Epithelial cell of prostate (primary cell): ENCODE measurements around the gene C17orf114.

ENCODE experiments used
- DNase-seq: peaks from one replicate; pipeline ENCODE4 v3.0.0-alpha.2; 2011; ENCODE audit warnings: low read depth, low spot score
- H3K27ac ChIP-seq: fragments of 450-650 bp; 2 replicates; pipeline ENCODE4 v1.5.1; 2017; ENCODE audit warnings: mild to moderate bottlenecking

The C17orf114 gene

DNA sequence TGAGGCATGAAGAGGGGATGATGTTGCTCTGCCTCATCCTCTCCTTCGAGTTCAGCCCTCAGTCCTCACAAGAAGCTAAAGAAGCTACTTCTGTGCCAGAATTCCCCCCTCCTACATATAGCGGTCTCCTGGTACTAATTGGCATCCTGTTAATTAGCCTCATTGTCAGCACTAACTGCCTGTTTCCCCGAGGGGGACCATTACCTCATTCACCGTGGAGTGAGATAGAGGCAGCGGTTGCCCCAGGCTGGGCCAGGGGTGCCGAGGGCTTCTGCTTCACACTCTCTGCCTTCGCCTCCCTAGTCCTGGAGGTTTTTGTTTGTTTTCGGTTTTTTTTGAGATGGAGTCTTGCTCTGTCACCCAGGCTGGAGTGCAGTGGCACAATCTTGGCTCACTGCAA lies 25.3 kb upstream of the C17orf114 start:
- no peak overlapping the region for H3K27ac ChIP-seq
- no peak for DNase-seq

DNA sequence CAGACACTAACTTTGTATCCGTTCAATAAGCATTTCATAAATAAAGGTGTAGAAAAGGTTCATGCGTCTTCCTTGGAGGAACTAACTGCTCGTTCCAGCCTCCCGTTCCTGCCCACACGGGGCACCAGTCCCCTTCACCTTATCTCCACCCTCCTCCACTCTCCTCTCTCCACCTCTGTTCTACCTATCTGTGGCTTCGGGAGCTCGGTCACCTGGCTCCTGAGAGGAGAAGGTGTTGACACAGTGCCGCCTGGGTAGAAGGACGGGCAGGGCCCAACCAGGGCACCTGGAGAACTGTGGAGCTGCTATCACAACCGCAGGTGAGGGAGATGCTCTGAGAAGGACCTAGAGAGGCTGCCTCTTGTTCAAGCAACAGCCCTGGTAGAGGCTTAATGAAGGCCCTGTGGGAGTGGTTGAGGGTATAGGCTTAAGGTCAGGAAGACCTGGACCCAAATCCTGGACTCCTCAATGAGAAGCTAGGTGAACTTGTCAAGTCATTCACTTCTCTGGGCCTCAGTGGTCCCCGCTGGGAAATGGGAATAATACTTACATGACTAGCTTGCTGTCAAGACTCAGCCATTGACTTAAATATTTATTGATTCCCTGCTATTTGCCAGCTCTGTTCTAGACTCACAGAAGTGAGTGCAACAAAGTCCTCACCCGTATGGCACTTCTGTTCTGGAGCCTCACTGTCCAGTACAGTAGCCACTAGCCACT lies 21.4 kb upstream of the C17orf114 start:
- no peak for DNase-seq
- no peak overlapping the region for H3K27ac ChIP-seq

DNA sequence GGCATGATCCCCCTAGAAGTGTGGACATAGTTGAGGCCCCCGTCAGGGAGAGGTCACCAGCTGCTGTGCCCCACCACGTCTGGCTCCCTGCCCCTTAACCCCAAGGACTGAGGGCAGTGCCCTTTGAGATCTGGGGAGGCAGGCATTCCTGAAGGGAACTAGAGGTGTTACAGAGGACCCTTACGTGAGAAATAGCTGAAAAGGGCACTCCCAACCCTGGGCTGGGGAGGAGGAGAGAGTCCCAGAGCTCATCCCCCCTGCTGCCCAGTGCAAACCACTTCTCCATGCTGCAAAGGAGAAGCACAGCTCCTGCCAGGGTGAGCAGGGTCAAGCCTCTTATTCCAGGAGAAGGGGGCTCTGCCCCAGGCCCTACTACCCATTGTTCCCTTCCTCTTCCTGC lies 20.7 kb upstream of the C17orf114 start:
- no peak overlapping the region for H3K27ac ChIP-seq

DNA sequence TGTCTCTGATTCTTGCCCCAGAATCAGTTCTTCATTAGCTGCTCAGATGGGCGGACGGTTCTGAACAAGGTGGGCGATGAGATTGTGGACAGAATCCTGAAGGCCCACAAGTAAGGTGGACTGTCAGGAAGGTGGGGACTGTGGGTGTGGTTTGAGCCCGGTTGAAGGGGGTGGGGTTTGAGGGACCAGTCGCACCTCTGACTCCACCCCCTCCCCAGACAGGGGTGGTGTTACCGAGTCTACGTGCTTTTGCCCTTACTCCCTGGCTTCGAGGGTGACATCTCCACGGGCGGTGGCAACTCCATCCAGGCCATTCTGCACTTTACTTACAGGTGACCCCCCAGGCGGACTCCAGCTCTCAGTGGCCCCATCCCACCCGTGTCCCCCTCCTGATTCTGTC lies 16.1 kb upstream of the C17orf114 start:
- no peak for DNase-seq
- no peak overlapping the region for H3K27ac ChIP-seq

More for the DNA sequence above, 20.7 kb upstream of the C17orf114 start:
- DNase-seq: no peak

DNA sequence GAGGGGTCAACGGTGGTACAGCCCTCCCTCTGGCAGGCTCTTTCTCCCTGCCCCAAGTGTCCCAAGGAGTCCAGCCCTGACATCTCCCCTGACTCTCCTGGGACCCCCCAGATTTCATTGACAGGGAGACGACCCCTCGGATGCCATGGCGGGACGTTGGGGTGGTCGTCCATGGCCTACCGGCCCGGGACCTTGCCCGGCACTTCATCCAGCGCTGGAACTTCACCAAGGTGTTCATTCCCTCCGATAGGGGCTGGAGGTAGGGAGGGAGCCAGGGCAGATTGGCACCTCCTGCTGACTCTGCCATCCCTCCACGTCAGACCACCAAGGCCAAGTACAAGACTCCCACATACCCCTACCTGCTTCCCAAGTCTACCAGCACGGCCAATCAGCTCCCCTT lies 14.7 kb upstream of the C17orf114 start:
- no peak for DNase-seq
- H3K27ac ChIP-seq: no peak overlapping the region

DNA sequence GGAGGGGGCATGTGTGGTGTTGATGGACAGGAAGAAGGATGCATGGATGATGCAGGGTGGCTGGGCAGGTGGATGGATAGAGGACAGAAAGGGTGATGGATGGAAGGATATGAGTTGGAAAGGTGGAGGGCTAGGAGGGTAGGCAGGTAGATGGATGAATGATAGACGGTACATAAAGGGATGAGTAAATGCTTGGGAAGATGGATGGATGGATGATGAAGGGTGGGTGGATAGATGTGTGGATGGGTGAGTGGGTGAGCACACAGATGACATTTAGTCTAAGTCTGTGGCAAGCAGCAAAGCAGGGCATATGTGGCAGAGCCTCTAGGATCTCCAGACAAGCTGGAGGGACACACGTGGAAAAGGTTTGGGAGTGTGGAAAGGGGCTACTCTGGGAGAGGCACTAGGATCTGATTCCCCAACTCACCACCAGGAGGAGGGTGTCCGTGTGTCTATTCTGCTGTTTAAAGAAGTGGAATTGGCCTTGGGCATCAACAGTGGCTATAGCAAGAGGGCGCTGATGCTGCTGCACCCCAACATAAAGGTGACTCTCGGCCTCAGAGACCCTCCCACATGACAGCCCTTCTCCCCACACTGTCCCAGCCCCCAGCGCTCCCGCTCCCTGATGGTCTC lies 13.0 kb upstream of the C17orf114 start:
- no peak overlapping the region for H3K27ac ChIP-seq
- DNase-seq: no peak

DNA sequence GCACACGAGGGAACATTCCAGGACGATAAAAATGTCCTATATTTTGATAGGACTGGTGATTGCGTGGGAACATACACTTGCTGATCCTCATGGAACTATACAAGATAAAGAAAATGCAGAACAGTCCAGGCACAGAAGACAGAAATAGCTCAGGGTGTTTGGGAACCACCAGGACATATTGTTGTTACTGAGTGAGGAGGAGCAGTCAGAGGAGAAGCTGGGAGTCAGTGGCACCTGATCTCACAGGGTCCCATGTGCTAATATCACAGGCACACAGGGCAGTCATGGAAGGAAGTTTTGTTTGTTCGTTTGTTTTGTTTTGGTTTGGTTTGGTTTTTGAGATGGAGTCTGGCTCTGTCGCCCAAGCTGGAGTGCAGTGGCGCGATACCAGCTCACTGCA lies 10.6 kb upstream of the C17orf114 start:
- DNase-seq: no peak
- no peak overlapping the region for H3K27ac ChIP-seq

DNA sequence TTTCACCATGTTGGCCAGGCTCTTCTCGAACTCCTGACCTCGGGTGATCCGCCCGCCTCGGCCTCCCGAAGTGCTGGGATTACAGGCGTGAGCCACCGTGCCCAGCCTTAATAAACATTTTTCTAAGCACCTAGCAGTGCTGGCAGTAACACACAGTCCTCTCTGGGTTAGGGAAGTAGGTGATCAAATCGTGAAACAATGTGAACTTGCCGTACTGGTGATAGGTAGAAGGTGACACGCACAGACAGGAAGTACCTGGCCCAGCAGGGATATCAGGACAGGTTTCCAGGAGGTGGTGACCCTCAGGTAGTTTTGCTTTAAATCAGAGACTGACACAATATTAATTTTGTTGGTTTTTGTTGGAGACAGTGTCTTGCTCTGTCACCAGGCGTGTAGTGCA lies 9.3 kb upstream of the C17orf114 start:
- DNase-seq: no peak
- peak overlapping the region; percentile 35 for H3K27ac ChIP-seq

DNA sequence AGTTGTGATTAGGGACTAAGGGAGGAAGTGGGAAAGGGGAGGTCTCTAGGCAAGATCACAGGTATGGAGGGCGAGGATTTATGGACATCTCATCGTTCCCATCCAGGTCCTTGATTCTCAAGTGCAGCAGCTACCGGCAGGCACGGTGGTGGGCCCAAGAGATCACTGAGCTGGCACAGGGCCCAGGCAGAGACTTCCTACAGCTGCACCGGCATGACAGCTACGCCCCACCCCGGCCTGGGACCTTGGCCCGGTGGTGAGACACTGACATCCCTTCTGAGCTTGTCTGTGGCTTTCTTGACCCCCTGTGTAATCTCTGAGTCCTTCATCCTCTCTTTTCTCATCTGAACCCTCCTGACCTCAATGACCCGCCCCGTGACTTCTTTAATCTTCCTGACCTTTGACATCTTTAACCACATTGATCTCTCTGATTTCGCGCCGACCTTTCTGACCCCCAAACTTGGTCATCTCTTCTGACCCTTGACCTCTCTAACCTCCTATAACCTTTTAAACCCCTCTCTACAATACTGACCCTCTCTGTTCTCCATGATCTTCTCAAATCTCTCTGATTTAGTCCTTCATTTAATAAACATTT lies 8.7 kb upstream of the C17orf114 start:
- H3K27ac ChIP-seq: peak overlapping the region; percentile 35
- DNase-seq: no peak

DNA sequence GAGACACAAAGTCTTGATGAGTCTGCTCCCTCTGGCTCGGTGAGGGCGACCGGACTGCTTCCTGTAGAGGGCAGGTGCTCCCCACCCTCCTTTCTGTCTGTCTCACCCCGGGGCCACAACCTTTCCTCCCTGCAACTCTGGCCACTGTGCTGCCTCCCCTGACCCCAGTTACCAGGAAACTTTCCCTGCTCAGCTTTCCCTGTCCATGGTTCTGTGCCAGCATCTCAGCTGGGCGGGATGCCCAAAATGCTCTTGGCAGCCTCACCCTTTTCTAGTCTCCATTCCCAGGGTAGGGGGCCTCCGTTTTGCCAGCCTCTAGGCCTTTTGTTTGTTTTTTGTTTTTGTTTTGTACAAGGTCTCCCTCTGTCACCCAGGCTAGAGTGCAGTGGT lies 6.2 kb upstream of the C17orf114 start:
- no peak overlapping the region for H3K27ac ChIP-seq
- no peak for DNase-seq

DNA sequence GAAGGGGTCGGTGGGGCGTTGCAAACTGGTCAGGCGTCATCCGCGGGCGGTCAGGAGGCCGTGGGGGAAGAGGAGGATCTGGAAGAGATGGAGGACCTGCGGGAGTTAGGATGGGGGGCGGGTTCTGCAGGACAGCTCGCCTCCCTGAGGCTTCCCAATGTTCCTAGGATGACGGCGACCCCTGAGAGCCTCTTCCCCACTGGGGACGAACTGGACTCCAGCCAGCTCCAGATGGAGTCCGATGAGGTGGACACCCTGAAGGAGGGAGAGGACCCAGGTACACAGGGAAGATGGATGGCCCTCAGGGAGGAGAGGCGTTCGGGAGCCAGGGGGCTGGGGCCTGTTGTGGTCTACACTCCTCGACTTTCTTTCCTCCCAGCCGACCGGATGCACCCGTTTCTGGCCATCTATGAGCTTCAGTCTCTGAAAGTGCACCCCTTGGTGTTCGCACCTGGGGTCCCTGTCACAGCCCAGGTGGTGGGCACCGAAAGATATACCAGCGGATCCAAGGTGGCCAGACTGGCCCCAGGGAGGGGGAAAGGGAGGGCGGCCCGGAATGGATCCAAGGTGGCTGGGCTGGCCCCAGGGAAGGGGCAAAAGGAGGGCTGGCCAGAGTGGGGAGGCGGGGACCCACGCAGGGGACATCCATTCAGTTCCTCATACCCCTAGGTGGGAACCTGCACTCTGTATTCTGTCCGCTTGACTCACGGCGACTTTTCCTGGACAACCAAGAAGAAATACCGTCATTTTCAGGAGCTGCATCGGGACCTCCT lies 5.7 kb upstream of the C17orf114 start:
- peak overlapping the region; percentile 38 for H3K27ac ChIP-seq
- no peak for DNase-seq

DNA sequence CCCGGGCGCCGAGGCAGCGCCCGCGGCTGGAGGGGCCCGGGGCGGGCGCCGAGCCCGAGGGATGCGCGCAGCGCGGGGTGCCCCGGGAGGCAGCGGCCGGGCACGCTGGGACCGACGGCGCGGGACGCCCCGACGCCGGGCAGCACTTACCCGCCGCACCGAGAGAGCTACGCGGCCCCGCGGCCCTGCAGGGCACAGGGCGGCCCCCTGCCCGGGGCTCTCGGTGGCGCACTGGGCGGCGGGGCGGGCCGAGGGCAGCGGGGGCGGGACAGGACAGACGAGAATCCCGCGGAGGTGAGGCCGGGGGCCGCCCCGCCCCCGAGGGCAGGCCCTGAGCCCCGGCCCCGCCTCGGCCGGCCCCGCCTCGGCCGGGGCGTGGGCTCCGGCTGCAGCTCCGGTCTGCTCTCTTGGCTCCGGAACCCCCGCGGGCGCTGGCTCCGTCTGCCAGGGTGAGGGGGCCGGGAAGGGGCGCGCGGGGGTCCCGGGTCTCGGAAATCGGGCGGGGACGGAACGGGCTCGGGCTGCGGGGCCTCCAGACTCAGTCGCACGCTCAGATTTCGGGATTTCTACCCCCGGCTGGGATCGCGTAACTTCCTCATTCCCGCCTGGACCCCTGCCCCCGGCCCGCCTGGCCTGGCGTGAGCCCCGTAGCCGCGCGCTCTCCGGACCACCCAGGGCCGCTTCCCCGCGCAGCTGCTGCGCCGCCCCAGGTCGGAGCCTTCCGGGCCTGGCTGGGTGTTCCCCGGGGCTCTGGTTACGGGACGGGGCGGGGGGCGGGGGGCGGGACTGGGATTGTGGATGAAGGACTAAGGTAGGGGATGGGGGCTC lies 4.9 kb upstream of the C17orf114 start, which contains the start of gene PLD2:
Gene PLD2, plus strand, starts transcription at position 376 of the 828 bp plus-strand sequence. CDS start 621 bp downstream, outside the sequence.
- H3K27ac ChIP-seq: peak within 1 kb of the TSS; percentile 38
- DNase-seq: no peak

DNA sequence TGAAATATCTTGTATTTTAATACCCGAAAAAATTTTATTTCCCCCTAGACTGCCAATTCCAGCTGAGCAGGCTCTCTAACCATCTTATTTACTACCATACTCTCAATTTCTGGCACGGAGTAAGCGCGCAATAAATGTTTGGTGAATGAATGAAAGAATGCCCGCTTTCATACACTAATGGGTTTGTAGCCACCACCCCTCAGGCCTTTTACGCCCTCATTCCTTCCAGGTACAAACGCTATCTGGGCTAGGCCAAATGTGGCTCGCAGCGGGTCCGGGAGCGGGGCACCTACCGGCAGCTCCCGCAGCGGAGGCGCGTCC lies 4.3 kb upstream of the C17orf114 start:
- H3K27ac ChIP-seq: peak overlapping the region; percentile 38
- DNase-seq: no peak

DNA sequence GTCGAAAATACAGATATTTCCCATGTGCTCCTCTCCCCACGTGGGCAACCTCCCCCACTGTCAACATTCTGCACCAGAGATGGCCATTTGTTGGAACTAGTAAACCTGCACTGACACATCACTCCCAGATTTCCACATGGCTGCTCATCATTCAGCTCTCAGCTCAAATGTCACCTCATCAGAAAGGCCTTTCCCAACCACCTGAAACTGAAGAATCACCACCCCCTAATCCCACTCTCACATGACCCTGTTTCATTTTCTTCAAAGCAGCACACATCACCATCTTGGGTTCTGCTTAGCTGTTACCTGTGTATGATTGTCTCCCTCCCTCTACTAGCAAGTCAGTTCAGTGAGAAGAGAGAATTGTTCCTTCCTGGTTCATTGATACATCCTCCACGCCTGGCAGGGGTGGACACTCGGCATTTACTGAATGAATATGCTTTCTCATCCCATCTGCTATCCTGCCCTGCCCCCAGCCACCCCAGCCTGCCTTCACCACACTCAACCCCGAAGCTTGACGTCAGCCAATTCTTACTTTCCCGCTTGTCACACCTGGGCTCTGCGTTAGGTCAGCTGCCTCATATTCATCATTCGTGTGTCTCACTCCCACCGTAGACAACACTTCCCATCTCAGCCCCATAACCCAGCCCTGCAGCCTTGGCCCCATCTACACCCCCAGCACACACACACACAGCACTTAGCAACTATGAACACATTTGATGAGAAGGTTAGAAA lies 1.5 kb downstream of the C17orf114 start:
- DNase-seq: no peak
- H3K27ac ChIP-seq: no peak overlapping the region

DNA sequence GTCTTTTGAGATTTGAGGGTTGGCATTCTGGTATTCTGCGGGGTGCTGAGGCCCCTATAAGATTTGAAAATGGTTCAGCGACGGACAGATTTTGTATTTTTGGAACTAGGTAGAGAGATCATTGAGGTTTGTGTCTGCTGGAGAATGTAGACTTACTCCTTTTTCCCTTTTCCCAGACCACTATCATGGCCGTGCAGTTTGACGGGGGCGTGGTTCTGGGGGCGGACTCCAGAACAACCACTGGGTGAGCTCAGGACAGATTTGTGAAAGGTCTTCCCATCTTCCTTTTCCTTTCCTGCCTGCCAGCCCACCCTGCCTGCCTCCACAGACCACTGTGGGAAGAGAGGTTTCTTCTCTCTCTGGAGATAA lies 5.6 kb downstream of the C17orf114 start:
- no peak for DNase-seq
- H3K27ac ChIP-seq: peak overlapping the region; percentile 61

DNA sequence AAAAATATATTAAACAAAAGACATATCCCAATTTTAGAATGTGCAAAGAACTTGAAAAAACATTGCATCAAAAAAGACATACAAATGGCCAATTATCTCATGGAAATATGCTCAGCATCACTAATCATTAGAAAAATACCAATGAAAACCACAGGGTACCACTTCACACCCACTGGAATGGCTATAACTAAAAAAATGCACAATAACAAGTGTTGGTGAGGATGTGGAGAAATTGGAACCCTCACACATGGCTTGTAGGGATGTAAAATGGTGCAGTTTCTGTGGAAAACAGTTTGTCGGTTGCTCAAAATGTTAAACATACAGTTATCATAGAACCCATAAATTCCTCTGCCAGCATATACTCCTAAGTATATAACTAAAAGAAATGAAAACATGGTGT lies 7.0 kb downstream of the C17orf114 start:
- H3K27ac ChIP-seq: peak overlapping the region; percentile 61
- DNase-seq: no peak

DNA sequence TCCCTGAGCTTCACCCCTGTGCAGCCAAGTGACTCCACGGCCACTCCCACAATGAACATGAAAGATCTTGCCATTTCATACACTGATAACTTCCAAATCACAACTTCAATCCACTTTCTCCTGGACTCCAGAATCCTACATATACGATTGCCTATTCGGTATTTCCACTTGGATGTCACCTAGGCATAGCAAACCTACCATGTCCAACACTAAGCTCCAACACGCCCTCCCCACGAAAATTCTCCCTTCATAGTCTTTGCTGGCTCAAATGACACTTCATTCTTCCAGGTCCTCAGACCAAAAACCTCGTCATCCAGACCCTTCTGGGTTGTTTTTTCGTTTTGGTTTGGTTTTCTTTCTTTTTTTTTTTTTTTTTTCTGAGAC lies 11.4 kb downstream of the C17orf114 start:
- H3K27ac ChIP-seq: peak overlapping the region; percentile 96
- DNase-seq: no peak

DNA sequence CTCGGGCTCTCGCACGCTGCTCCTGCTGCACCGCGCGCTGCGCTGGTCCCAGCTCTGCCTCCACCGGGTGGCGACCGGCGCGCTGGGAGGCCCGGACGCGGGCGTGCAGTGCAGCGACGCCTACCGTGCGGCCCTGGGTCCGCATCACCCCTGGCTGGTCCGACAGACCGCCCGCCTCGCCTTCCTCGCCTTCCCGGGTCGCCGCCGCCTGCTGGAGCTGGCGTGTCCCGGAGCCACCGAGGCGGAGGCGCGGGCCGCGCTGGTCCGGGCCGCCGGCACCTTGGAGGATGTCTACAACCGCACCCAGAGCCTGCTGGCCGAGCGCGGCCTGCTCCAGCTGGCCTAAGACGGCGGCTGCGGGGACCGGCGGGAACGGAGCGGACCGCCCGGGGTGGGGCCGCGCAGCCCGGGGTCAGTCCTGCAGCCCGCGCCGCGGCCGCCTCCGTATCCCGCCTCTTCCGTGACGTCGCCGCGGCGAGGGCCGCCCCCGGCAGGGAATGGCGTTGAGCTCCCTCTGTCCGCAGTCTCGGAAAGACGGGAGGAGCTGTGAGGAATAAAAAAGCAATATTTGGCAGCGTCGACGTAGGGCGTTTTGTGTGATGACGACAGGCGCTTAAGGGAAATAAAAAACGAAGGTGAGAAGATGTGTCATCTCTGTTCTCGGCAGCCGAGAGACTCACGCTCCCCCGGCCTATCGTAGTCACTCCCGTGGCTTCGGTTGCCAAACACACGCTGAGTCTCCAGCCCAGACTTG lies 12.0 kb downstream of the C17orf114 start:
- DNase-seq: peak; percentile 95
- peak overlapping the region; percentile 96 for H3K27ac ChIP-seq

DNA sequence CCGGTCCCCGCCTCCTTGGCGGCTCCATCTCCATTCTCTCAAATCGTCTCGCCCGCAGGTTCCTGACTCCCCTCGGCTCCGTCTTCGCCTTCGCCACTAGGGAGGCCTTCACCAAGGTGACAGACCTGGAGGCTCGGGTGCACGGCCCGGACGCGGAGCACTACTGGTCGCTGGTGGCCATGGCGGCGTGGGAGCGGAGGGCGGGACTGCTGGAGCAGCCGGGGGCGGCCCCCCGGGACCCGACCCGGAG lies 12.5 kb downstream of the C17orf114 start:
- peak overlapping the region; percentile 96 for H3K27ac ChIP-seq

More for the DNA sequence above, 12.5 kb downstream of the C17orf114 start:
- no peak for DNase-seq
